Effector CD4-positive, alpha-beta T cell (primary cell): ENCODE measurements around the gene SEC24C.
"Not testable (repeated sequence)": the region's sequence is repeated elsewhere in the genome, so short reads cannot be mapped to it uniquely, and the experiment has no call there.

Experiments
- DNase-seq: peaks from one replicate; pipeline ENCODE4 v3.0.0-alpha.2; 2020
- total RNA-seq: gene quantifications from one replicate; lab custom pipeline; 2026; lab: John Stamatoyannopoulos, UW

The SEC24C gene
- 155 reads per million, percentile 89 among the genes with 10 or more reads in this experiment for total RNA-seq

GRCh38 chr10:73743905-73744663 is at the start of gene SEC24C:
Gene SEC24C (plus strand): TSS chr10:73744372. CDS start chr10:73746833, 2,461 bp downstream.
- DNase-seq = peak; percentile 95

- DNase-seq = not testable (repeated sequence)
Measured at GRCh38 chr10:73695302-73695701, 48.9 kb upstream of the SEC24C start.

DNA sequence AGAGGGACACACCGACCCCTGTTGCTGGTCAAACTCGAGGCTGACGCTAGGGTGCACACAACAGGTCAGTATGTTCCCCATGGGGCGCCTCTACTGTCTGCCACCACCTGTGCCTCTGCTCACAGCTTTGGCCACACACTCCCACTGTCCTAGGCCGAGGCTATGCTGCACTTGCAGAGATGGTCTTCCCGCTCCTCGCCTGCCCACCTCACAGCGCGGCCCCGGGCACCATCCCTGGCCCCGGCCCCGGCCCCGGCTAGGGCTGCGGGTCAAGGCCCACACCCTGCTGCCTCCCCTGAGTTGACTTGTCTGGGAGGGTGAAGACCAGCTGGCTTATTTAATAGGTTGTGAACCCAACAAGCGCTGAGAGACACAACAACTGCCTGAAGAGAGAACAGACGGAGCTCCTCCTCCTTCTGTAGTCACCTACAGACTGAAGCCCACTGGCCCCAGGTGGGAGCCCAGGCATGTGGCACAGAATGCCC is 46.5 kb upstream of the SEC24C start, which contains the start of gene AGAP5:
AGAP5 (minus strand) TSS at position 435 of the 485 bp plus-strand sequence; CDS start at position 81, 354 bp downstream.
- DNase-seq = not testable (repeated sequence)

- DNase-seq = not testable (repeated sequence)
Measured at GRCh38 chr10:73698819-73699218, 45.4 kb upstream of the SEC24C start.

- not testable (repeated sequence) for DNase-seq
Measured at GRCh38 chr10:73703924-73704323, 40.2 kb upstream of the SEC24C start.

DNA sequence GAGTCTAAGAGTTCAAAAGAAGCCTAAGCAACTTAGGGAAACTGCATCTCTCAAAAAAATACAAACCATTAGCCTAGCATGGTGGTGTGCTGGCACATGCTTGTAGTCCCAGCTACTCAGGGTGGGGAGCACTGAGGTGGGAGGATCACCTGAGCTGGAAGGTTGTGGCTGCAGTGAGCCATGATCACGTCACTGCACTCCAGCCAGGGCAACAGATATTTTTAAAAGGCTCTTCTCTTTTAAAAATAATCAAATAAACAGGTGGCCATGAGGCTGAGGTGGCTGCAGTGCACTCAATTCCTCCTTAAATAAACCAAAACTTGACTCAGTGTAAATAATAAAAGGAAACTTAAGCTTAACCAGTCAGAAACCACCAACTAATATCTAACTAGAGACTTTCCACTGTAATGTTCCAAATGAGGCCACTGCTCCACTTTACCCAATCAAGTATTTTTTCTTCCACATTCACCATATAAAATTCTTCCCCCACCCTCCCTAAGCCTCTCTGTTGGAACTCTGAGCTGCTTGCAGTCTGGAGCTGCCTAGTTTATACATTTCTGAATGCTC is 38.6 kb upstream of the SEC24C start:
- not testable (repeated sequence) for DNase-seq

GRCh38 chr10:73706488-73706887 is 37.7 kb upstream of the SEC24C start:
- DNase-seq = not testable (repeated sequence)

- DNase-seq = not testable (repeated sequence)
Measured at GRCh38 chr10:73707628-73708027, 36.5 kb upstream of the SEC24C start.

DNA sequence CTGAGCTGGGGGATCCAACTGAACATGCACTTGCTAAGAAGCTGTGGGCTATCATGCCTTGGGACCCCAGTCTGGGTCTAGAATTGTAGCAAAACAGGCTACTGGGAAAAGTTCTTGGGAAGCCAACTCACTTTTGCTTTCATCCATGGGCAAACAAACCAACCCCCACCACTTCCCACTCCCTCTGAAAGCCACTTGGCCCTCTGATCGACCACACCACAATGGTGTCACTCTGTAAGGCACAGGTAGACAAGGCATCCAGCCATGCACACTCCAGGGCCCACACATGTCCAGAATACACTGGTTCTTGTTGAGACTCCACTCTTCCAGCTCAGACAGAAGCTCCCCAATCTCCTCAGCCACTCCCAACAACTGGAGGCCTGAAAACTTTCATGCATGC is 36.0 kb upstream of the SEC24C start:
- not testable (repeated sequence) for DNase-seq

DNA sequence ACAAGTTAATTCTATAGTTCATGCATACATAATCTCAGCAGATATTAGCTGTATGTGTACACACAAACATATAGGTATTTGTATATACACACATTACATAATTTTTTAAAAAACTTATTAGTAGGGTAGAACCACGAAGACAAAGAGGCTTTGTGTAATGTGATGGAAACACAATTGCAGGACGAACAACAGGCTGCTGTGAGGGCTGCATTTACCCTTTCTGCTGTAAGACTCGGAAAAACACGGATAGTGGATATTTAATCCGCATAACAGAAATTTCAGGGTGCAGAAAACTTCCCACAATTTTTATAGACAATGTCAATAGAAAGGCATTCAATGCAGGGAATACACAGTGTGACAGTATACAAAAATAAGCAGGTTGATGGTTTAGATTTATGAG is 32.5 kb upstream of the SEC24C start:
- not testable (repeated sequence) for DNase-seq

DNA sequence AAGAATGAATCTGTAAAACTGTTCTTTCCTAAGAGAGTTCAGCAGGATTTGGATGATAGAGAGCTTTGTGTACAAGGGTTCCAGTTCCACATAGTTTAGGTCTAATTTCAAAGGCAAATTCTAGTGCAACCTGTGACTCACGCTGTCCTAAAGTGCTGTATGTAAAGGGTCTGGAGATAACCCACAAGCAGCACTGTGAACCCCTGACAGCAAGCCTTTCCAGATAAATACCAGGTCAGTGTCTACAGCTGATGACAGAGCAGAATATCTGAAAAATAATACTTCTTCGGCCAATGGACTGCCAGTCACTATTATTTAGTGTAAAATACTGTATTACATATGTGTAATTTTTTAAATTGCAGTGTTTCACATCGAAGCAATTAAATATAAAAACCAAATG is 30.3 kb upstream of the SEC24C start:
- not testable (repeated sequence) for DNase-seq

GRCh38 chr10:73714483-73714882 is 29.7 kb upstream of the SEC24C start:
- not testable (repeated sequence) for DNase-seq

DNA sequence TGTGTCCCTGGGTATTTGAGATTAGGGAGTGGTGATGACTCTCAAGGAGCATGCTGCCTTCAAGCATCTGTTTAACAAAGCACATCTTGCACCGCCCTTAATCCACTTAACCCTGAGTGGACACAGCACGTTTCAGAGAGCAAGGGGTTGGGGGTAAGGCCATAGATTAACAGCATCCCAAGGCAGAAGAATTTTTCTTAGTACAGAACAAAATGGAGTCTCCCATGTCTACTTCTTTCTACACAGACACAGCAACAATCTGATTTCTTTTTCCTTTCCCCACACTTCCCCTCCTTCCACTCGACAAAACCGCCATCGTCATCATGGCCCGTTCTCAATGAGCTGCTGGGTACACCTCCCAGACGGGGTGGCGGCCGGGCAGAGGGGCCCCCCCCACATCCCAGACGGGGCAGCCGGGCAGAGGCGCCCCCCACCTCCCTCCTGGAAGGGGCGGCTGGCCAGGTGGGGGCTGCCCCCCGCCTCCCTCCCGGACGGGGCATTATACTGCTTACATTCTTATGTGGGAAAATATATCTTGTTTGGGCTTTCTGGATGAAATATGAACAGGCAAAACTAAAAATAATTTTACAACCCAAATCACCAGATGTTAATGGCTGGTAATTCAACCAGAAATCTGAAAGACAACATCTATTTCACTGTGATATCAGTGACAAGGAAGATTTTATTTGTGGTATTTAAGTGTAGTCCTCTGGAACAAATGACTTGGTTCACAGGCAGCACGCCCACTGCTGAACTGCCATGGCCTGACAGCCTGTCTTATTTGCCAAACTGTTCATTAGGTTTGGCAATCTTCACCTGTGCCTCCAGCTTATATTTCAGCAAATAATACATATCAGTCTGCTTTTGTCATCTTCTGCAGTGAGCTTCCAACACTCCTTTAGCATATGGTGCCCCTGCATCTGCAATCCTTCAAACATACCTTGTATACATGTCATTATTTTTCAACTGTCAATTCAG is 28.7 kb upstream of the SEC24C start:
- not testable (repeated sequence) for DNase-seq

DNA sequence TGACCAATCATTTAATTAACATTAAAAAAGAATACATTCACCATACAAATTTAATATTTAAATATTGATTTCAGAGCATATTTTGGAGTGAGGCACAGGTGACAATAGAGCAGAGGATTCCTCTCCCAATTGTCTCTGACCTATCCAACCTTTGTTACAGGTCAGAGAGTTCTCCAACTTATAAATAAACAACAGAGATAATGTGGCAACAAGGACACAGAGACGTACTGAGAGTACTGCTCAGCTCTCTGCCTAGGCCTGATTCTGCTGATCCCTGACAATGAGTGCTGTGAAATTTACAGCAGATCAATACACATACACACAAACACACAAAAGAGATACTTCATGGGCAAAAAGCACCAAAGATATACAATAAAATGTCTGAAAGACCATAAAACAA is 27.9 kb upstream of the SEC24C start:
- DNase-seq = no peak

DNA sequence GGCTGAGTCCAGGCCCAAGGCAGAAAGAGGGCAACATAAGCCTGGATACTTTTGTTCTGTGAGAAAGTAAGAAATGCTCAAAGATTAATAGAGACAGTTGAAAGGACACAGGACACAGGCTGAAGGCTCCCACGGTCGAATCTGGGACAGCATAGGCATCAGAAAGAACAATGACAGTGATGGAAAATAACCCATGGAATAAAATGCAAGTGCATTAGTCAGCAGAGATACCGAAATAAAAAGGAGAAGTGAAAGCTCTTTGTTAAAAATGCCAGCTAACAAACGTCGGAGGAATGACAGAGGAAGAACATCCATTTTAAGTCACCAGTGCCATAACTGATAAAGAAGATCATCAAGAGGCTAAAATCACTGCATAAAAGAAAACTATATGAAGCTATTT is 26.6 kb upstream of the SEC24C start:
- DNase-seq = no peak

- not testable (repeated sequence) for DNase-seq
Measured at GRCh38 chr10:73720561-73720960, 23.6 kb upstream of the SEC24C start.

- DNase-seq = no peak
Measured at GRCh38 chr10:73723516-73723915, 20.7 kb upstream of the SEC24C start.

- DNase-seq = not testable (repeated sequence)
Measured at GRCh38 chr10:73729781-73730152, 14.4 kb upstream of the SEC24C start.

- peak; percentile 81 for DNase-seq
Measured at GRCh38 chr10:73730153-73730906, 13.8 kb upstream of the SEC24C start.

DNA sequence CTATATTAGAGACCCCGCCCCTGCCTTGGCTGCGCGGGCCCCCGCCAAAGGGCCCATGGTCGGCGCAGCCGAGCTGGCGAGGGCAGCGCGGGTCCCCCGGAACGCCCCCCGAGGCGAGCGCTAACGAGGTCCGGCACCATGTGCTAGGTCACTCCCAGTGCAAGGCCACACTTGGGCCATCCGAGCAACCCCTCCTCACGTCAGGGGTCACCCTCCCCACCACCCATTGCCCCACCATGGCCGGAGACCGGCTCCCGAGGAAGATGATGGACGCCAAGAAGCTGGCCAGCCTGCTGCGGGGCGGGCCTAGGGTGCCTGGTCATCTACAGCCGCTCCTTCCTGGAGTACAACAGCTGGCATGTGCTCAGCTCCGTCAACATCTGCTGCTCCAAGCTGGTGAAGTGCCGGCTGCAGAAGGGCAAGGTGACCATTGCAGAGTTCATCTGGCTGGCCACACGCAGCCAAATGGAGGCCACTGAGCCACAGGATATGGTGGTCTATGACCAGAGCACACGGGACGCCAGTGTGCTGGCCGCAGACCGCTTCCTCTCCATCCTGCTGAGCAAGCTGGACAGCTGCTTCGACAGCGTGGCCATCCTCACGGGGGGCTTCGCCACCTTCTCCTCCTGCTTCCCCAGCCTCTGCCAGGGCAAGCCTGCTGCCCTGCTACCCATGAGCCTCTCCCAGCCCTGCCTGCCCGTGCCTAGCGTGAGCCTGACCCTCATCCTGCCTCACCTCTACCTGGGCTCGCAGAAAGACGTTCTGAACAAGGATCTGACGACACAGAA is 12.4 kb upstream of the SEC24C start:
- DNase-seq = no peak

- DNase-seq = no peak
Measured at GRCh38 chr10:73732426-73732825, 11.7 kb upstream of the SEC24C start.
